ENCODE measurements around the gene VEGFB. TPM values are rescaled to one million over a fixed set of nuclear protein-coding genes. Genes with fewer than 3 reads are reported as not detected.
A peak's percentile ranks its signal among the peaks of the same experiment; 100 is the strongest.

The VEGFB gene
- total RNA-seq, 1 donor, result 37.6 TPM

GRCh38 chr11:64229090-64229743 is 5.2 kb upstream of the VEGFB start:
- peak overlapping the region; percentile 95 for H3K4me2 ChIP-seq (ENCODE audit: insufficient read depth, low read length)
- peaks cover 31% of the 10 kb centered on the region for H3K4me1 ChIP-seq (ENCODE audit: insufficient read depth, low read length)
- no peaks in the 10 kb centered on the region for H3K36me3 ChIP-seq (ENCODE audit: insufficient read depth, low read length)
- H3K9me3 ChIP-seq (ENCODE audit: low read depth, low read length), result no peaks in the 10 kb centered on the region
- H2AFZ ChIP-seq (ENCODE audit: low read length), result no peak overlapping the region
- DNase-seq (ENCODE audit: insufficient read length, low spot score, missing footprints), result no peak
- peaks cover 5% of the 10 kb centered on the region for H4K20me1 ChIP-seq (ENCODE audit: insufficient read depth, low read length)
- TF ChIP-seq CTCF (IDR thresholded peaks at IDR 0.05; ENCODE audit: extremely low read depth, low read depth, low read length), result no peak
- H3K4me3 ChIP-seq (ENCODE audit: insufficient read depth, low read length), result no peak overlapping the region
- H3K79me2 ChIP-seq (ENCODE audit: insufficient read depth, low read length), result peaks cover 32% of the 10 kb centered on the region
- no peak overlapping the region for H3K27ac ChIP-seq (ENCODE audit: low read depth, low read length)
- H3K27me3 ChIP-seq (ENCODE audit: insufficient read depth, low read length), result no peaks in the 10 kb centered on the region

GRCh38 chr11:64229744-64230170 is 4.6 kb upstream of the VEGFB start:
- Histone ChIP-seq H3K36me3 (ENCODE audit: insufficient read depth, low read length) (no peaks in the 10 kb centered on the region), H4K20me1 (ENCODE audit: insufficient read depth, low read length) (peaks cover 5% of the 10 kb centered on the region), H3K9me3 (ENCODE audit: low read depth, low read length) (no peaks in the 10 kb centered on the region), H2AFZ (ENCODE audit: low read length) (peak overlapping the region; percentile 15), H3K79me2 (ENCODE audit: insufficient read depth, low read length) (peaks cover 30% of the 10 kb centered on the region), H3K27me3 (ENCODE audit: insufficient read depth, low read length) (no peaks in the 10 kb centered on the region), H3K4me1 (ENCODE audit: insufficient read depth, low read length) (peaks cover 31% of the 10 kb centered on the region), H3K4me3 (ENCODE audit: insufficient read depth, low read length) (peak overlapping the region; percentile 93), H3K4me2 (ENCODE audit: insufficient read depth, low read length) (peak overlapping the region; percentile 95), H3K27ac (ENCODE audit: low read depth, low read length) (peak overlapping the region; percentile 5)
- no peak for TF ChIP-seq CTCF (IDR thresholded peaks at IDR 0.05; ENCODE audit: extremely low read depth, low read depth, low read length)
- DNase-seq (ENCODE audit: insufficient read length, low spot score, missing footprints), result no peak

GRCh38 chr11:64230171-64230984 is 4.0 kb upstream of the VEGFB start, which contains the start of gene DNAJC4:
DNAJC4 (plus strand) TSS chr11:64230548; CDS start chr11:64230855, 307 bp downstream.
- Histone ChIP-seq H3K79me2 (ENCODE audit: insufficient read depth, low read length) (peaks cover 29% of the 10 kb centered on the region), H3K4me2 (ENCODE audit: insufficient read depth, low read length) (peak within 1 kb of the TSS; percentile 95), H4K20me1 (ENCODE audit: insufficient read depth, low read length) (peaks cover under 1% of the 10 kb centered on the region), H3K9me3 (ENCODE audit: low read depth, low read length) (no peaks in the 10 kb centered on the region), H3K27ac (ENCODE audit: low read depth, low read length) (peak within 1 kb of the TSS; percentile 63), H2AFZ (ENCODE audit: low read length) (peak within 1 kb of the TSS; percentile 88), H3K27me3 (ENCODE audit: insufficient read depth, low read length) (no peaks in the 10 kb centered on the region), H3K4me3 (ENCODE audit: insufficient read depth, low read length) (peak within 1 kb of the TSS; percentile 93), H3K4me1 (ENCODE audit: insufficient read depth, low read length) (peaks cover 30% of the 10 kb centered on the region), H3K36me3 (ENCODE audit: insufficient read depth, low read length) (no peaks in the 10 kb centered on the region)
- TF ChIP-seq CTCF (IDR thresholded peaks at IDR 0.05; ENCODE audit: extremely low read depth, low read depth, low read length), result no peak
- peak; percentile 99 for DNase-seq (ENCODE audit: insufficient read length, low spot score, missing footprints)

GRCh38 chr11:64230985-64231365 is 3.4 kb upstream of the VEGFB start:
- Histone ChIP-seq H3K27me3 (ENCODE audit: insufficient read depth, low read length) (no peaks in the 10 kb centered on the region), H3K4me1 (ENCODE audit: insufficient read depth, low read length) (peaks cover 32% of the 10 kb centered on the region), H3K9me3 (ENCODE audit: low read depth, low read length) (no peaks in the 10 kb centered on the region), H3K27ac (ENCODE audit: low read depth, low read length) (peak overlapping the region; percentile 63), H4K20me1 (ENCODE audit: insufficient read depth, low read length) (peaks cover 7% of the 10 kb centered on the region), H2AFZ (ENCODE audit: low read length) (peak overlapping the region; percentile 88), H3K36me3 (ENCODE audit: insufficient read depth, low read length) (no peaks in the 10 kb centered on the region), H3K4me2 (ENCODE audit: insufficient read depth, low read length) (peak overlapping the region; percentile 95), H3K4me3 (ENCODE audit: insufficient read depth, low read length) (peak overlapping the region; percentile 93), H3K79me2 (ENCODE audit: insufficient read depth, low read length) (peaks cover 27% of the 10 kb centered on the region)
- no peak for DNase-seq (ENCODE audit: insufficient read length, low spot score, missing footprints)
- TF ChIP-seq CTCF (IDR thresholded peaks at IDR 0.05; ENCODE audit: extremely low read depth, low read depth, low read length), result no peak
